AML-193 (cell line): ENCODE measurements around the gene COLQ.
"Not testable (repeated sequence)": the region's sequence is repeated elsewhere in the genome, so short reads cannot be mapped to it uniquely, and the experiment has no call there.

Experiments
- DNase-seq, 2 experiments: peaks; one replicate each; lab custom pipeline; 2025; lab: John Stamatoyannopoulos, UW

COLQ gene

DNA sequence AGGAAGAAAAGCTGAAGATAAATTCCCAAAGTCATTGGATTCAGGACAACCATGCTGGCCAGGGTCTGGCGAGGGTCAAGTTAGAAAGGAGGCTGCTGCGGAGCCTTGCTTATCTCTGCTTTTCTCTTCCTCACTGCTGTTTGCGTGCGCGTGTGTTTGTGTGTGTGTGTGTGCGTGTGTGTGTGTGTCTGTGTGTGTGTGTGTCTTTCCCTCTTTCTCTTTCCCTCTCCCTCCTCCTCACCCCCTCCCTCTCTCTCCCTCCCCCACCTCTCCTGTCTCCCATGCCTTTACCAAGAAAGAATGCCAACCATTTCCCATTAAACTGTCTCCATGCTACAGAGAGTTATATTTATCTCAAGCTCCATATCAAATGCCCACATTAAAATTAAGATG, at the start of gene COLQ:
Gene COLQ (minus strand): TSS at position 134 of the 393 bp plus-strand sequence. CDS start 81 bp downstream, at position 53.
- no peak for DNase-seq

DNA sequence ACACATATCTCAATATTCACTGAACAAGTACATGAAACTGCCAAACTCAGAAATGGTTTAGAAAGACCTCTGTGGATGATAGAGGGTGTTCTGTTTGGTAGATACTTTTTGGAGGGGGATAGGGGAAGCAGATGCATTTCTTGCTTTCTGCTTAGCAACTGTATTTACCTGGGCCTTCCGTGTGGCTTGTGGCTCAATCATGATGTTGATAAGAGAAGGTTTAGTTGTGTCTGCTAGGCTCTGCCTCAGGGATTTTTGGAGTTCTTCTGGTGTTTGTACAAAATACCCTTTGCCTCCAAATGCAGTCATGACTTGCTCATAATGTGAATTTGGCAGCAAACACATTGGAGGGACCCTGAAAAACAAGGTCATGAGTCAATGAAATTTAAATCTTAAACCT, 41.7 kb upstream of the COLQ start:
- DNase-seq, result no peak

DNA sequence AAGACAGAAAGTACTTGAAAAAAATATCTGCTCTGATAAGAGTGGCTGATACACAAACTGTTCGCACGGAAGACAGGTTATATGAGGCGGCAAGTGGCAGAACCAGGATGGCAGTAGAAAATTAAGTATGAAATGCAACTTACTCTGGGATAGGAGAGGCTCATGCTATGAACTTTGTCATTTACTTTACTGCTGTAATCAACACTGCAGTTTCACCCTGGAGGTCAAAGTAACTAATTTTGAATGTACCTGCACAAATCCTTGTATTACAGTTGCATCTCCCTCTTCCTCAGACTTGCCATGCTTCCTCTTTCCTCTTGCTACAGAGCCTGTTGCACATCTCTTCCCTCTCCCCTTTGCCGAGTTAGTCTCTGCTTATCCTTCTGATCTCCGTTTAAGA, 41.1 kb upstream of the COLQ start:
- DNase-seq, result no peak

DNA sequence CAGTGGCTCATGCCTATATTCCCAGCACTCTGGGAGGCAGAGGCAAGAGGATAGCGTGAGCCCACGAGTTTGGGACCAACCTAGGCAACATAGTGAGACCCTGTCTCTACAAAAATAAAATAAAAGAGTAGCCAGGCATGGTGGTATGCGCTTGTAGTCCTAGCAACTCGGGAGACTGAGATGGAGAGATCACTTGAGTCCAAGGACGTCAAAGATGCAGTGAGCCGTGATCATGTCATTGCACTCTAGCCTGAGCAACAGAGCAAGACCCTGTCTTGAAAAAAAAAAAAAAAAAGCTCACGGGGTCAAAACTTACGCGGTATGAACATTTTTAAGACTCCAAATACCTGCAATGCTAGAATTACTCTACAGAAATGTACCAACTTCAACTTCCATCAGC, 37.1 kb upstream of the COLQ start:
- no peak for DNase-seq

DNA sequence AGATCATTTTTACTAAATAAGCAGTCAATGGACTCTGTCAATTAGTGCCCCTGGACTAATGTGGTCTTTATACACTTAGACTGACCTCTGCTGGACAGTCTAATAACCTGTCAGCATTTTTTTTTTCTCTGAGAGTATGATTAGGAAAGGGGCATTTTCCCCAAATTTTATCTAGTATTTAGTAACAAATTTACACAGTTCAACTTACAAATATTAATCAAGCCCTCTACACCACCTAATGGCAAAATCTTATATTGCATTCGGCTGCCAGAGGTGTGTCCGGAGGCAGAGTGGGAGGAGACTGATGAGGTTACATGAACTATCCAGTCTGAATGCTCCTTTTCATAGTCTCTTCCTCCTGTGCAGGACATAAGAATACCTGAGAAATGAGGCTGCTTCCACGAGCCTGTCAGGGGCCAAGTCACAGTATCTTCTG, 36.0 kb upstream of the COLQ start:
- DNase-seq, result peak; percentile 87 to 92

DNA sequence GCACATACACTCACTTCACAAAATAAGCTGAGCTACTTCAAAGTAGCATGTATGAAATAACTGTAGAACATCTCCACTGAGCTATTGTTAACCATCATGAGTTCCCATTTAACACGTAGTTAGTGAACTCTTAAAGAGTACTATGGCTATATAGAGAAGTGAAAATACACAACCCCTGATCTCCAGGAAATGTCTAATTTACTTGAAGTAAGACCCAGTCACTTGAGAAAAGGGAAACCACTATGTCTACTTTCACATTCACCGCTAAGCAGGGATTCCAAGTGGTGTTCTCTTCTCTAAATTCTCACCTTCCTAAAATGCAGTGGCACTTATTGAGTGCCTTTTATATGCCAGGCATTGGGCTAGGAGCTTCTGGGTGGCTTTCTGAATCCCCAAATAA, 35.0 kb upstream of the COLQ start:
- DNase-seq, result peak in 1 of 2 experiments; percentile 1

DNA sequence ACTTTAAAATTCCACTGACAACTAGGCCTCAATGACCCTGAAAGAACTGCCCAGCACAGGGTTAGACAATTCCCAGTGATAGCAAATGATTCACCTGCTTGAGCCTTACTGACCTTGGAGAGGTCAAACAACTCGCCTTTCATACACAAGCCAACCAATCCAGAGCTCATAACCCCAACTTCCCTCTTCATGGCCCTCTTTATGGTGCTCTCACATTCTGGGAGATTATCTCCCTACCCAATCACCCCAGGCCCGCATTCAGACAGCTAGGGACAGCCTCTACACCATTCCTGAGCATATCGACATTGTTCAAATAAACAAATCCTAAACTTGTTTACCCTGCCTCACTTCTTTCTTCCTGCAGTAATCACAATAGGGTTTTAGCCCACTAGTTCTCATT, 32.2 kb upstream of the COLQ start:
- DNase-seq, result no peak

DNA sequence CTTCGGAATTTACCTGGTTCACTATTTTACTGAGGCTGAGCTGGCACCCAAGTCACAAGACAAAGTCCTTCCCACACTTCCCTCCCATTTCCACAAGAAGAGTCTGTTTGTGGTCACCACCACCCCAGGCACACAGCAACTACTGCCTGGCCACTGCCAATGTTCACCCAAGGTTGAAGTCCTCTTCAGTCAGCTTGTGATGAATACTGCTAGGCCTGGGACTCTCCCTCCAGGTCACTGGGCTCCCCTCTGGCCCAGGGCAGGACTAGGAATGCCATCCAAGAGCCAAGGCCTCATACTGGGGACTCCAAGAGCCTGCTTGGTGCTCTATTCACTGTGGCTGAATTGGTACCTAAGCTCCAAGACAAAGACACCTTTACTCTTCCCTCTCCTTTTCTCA, 30.4 kb upstream of the COLQ start:
- DNase-seq, result no peak

DNA sequence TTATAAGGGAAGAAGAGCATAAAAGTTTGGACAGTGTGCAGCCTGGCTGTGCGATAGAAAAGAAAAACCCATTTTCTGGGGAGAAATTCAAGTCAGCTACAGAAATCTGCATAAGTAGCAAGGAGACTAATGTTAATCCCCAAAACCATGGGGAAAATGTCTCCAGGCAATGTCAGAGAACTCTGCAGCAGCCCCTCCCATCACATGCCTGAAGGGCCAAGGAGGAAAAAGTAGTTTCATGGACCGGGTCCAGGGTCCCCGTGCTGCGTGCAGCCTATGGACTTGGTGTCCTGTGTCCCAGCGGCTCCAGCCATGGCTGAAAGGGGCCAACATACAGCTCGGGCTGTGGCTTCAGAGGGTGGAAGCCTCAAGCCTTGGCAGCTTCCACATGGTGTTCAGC, 28.3 kb upstream of the COLQ start:
- DNase-seq, result no peak

DNA sequence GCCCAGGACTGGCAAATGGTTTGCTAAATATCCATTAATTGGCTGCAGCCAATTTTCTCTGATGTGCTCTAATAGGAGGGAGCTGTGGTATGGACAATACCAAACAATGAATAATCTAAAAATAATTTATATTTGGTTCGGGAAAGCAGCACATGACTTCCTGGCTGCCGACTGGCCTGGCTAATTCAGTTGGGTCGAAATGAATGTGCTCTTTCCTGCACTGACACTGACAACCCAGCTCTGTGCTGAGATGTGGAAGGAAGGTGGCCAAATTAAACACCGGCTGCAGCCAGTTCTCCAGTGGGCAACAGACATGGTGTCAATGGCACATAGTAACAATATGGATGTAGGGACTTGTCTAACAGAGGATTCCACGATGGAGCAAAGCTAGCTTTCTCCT, 21.1 kb upstream of the COLQ start:
- no peak for DNase-seq

DNA sequence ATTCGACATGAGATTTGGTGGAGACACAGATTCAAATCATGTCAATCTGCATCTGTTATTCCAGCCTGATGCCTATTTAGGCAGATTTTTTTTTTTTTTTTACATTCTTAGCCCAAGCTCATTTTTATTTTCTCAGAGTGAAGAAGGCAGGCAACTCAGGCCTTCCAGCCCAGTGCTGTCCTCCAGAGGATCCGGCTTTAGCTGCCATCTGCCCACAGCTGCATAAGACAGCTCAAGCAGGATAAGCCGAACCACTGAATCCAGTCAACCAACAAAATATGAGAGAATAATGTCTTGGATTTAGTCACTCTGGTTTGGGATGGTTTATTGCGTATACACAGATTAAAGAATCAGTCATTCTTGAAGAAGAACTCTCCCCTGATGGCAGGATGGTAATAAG, 19.9 kb upstream of the COLQ start:
- no peak for DNase-seq

DNA sequence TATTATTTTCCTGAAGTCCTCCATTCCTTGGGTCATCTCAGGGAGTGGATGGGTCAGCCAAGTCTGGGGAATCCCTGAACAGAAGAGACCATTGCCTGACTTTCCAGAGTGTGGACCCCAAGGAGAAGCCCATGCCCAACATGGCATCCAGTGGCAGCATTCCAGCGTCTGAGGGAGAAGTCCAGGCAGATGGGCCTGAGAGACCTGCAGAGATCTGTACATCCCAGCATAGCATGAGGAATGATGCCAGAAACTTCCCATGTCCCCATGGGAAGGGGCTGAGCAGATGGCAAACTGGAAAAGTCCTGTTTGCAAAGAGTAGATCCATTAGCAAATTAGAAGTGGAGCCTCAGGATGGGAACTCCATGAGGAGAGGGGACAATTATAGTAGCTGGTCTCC, 17.6 kb upstream of the COLQ start:
- no peak for DNase-seq

DNA sequence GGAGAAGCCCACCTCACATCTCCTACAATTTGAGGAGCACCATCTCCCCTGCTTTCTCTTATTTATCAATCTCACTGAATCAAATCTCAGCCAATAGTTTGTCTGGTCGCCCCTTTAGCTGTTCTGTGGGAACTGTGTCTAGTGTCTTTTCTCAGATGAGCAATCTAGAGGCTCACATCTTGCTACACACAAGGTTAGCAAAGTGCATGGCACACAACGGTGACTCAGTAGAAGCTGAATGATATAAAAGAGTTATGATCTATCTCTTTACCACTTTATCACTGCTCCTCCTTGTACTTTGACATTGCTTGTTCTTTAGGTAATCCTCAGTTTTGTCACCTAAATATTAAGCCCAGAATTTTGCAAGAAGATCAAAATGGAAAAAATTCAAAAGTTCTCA, 16.8 kb upstream of the COLQ start:
- no peak for DNase-seq

DNA sequence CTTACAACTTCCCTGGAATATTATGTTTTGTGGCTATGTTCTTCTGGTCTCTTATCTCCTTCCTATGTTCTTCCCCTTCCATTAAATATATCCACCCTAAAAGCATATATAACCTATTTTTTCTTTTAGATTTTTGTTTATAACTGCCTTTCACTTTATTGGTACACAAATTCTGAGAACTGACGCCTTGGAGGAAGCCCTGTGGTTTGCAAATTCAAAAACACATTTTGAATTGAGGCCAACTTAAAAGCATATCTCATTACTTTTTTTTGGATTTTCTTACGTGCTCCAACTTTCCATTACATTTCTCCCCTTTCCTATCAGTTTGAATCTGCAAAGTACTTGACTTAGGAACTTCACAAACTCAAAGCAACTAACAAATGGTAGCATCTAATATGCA, 15.3 kb upstream of the COLQ start:
- DNase-seq, result no peak

DNA sequence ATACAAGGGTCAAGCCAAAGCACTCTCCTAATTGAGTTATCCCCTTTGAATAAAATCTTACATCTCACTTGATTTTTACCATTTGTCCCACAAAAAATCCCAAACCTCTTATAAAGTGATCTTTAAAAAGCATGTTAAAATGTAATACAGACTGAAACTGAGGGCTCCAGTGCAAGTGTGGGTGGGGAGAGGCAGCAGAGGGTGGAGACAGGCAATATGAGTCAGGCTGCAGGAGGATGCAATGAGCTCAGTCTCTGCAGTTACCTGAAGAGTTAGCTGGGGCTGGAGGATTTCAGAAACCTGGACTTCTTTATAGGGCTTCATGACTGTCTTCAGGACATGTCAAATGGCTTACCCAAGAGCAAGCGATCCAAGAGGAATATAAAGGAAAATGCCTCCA, 14.2 kb upstream of the COLQ start:
- no peak for DNase-seq

DNA sequence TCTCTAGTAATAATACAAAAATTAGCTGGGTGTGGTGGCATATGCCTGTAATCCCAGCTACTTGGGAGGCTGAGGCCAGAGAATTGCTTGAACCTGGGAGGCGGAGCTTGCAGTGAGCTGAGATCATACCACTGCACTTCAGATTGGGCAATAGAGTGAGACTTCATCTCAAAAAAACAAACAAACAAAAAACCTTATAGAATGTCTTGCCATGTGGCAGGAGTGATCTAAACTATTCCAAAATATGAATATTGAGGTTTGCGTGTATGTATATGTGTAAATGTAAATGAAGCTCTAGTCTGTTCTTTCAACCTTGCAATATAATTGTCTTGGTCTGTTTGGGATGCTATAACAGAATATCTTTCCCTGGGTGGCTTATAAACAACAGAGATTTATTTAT, 11.1 kb upstream of the COLQ start:
- not testable (repeated sequence) for DNase-seq

DNA sequence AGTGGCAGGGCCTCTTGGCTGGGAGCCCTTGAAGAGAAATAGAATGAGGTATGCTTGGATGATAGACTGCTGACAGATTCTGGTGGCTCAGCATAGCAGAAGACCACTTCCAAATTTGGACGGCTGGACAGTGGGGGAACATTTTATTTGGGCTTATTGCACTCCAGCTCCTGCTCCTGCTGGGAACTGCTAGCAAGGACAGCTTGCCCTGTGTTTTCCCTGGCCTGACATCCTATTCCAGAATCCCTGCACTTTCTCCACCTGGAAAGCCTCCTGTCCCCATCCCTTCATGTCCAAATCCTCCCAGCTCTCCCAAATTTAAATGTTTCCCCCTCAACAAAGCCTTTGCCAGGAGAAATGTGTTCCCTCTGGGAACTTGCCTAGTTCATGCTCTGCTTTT, 9.8 kb upstream of the COLQ start:
- no peak for DNase-seq

DNA sequence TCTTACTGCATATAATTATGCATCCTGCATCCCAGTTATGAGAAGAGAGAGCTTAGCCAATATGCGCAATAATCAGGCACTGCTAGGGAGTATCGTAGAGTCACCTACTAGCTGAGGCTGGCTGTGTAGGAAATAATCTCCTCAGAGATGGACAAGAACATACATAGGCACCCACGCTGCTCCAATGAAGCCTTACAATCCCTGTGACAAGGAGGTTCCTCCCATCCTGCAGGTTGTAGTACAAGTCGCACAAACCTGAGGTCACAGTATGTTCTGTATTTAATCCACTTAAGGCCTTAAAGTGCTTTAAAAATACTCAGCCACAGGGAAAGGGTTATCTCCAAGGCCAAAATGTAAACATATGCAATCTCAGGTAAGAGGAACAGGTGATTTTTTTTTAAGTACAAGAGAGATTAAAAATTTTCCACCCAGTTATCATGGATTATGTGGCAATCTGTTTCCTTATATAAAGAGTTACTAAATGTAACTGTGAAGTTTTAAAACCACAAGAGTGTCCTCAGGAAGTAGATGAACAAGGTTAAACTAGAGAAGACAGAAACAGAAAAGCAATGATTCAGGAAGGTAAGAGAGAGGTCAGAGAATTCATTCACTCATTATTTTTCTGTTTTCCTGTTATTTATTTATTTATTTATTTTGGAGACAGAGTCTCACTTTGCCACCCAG, 7.5 kb upstream of the COLQ start:
- DNase-seq, result peak; percentile 50

DNA sequence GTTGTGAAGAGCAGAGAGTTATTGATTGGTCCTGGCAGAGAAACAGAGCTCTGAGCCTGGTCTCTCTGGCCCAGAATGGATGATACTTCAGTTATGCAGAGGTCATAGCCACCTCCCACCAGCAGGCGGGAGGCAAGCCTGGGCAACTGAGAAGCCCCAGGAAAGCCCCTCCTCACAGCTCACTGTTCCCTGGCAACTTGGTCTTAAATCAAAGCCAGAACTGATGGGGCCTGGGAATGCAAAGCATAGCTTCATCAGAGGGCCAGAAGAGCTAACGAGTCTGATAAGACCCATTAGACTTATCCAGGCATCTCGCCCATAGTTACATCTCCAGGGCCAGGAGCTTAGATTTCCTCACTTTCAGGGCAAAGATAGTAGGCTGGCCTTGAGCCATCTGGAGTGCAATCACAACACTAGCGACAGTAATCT, 5.5 kb upstream of the COLQ start:
- no peak for DNase-seq

DNA sequence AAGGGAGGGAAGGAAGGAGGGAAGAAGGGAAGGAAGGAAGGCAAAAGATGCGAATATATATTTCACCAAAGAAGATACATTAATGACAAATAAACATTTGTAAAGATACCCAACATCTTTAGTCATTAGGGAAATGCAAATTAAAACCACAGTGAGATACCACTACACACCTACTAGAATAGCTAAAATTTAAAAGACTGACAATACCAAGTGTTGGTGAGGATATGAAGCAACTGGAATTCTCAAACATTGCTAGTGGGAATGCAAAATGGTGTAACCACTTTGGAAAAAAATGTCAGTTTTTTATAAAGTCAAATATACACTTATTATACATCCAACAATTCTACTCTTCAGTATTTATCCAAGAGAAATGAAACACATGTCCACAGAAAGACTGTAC, 4.3 kb upstream of the COLQ start:
- no peak for DNase-seq

DNA sequence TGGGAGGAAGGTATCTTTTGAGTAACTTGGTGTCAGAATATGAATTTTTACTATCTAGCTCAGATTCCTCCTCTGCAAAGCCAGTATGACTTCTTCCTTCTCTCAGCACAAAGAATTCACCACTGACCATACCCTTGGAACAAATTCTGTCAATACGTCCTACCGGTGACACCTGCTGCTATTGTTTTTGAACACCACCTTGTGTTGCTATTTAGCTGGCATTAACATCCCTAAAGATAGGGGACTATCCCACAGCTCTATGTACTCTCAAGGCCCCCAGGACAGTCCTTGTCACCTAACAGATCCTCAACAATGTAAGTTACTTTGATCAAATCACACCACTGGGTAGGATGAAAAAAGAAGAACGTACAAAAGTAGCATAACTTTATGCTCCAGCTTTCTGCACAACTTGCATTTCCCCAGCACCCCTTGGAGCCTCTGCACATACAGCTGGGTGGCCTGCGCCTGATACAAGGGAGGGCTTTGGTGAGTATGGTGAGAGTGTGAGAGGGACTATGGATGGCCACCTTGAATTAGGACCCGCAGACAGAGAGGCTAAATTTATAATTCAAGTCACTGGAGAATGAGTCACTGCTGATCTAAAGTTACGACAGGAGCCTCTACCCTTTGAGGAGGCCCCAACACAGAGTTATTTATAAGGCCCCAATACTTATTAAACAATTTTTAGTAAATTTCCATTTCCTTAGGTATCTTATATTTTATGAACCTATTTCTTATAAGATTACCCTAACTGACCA, 2.3 kb upstream of the COLQ start:
- DNase-seq, result no peak

DNA sequence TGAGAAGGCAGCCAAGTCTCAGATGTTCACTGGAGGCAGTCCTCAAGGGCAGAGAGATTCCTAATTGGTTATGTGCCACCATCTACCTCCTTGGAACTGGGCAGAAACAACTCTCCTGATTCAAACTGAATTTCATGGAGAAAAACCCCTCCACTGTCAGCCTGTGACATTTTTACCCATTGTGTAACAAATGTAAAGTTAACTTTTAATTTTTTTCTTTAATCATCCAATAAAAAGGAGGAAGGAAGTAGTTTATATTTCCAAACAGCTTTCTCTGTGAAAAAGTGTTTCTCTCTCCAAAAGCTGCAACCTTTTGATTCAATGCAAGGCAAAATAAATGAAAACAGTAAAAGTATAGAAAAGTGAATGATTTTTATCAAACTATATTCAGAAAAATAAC, 510 bp upstream of the COLQ start:
- DNase-seq, result no peak

DNA sequence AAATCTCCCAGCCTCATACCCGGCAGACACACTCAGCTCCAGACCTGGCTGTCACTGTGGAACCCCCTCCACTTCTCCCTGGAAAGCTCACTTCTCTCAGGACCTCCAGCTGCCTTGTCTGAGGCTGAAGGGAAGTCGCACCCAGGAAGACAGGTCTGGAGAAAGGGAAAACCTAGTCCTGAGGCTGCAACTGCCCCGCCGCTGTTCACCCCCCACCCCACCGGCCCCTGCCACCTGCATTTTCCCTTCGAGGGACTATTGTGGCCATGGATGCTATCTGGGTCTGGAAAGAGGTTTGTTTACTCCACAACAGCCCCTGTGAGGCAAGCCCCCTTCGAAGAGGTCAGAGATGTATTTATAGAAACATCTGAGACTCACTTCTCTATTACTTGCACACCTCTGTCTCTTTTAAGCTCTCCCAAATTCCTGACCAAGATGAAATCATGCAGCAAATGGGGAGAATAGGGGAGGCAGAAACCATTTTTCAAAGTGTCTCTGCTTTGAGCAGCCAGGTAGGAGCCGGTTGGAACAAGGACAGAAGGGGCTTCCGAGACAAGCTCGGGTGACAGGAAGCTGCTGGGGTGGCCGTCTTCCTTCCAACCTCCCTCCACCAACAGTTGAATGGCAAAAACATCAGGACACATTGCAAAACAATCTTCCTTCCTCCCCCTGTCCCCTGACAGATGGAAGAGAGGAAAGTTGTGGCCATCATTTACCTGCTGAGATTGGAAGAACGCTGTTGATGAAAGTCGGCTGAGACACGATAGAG, 518 bp downstream of the COLQ start:
- DNase-seq, result no peak
